ENCODE measurements around the gene FBN3.
A peak's percentile ranks its signal among the peaks of the same experiment; 100 is the strongest.

Gene FBN3

GRCh38 chr19:8149261-8150094 lies at the start of gene FBN3:
Gene FBN3, minus strand, starts transcription at chr19:8149592. Its CDS starts 2,112 bp downstream, at chr19:8147480.
- Histone ChIP-seq H3K36me3 (ENCODE audit: control insufficient read depth in 2 of 2, insufficient read depth in 1 of 2, low read length in 2 of 2) (no peaks in the 10 kb centered on the region), H3K4me3 (ENCODE audit: low read depth, low read length) (peak within 1 kb of the TSS; percentile 32), H3K27ac (ENCODE audit: extremely low read depth, low read depth, low read length) (no peak within 1 kb of the TSS), H3K4me1 (ENCODE audit: control insufficient read depth, insufficient read depth, low read length) (0 out of 2 replicates have a peak, but pooled peaks cover under 1% of the 10 kb centered on the region), H3K9me3 (ENCODE audit: control insufficient read depth, insufficient read depth, low read depth, low read length) (no peaks in the 10 kb centered on the region)
- TF ChIP-seq ZNF501 (tag by site-specific recombination; IDR thresholded peaks at IDR 0.05): no peak
- no peak for TF ChIP-seq ZNF221 (tag by site-specific recombination; IDR thresholded peaks at IDR 0.05; ENCODE audit: borderline replicate concordance)
- no peak for TF ChIP-seq ZNF660 (tag by site-specific recombination; IDR thresholded peaks at IDR 0.05)
- peak; percentile 13 for TF ChIP-seq ZBTB26 (tag by site-specific recombination; optimal IDR thresholded peaks at IDR 0.05)
- TF ChIP-seq ZBTB20 (tag by site-specific recombination; IDR thresholded peaks at IDR 0.05): 0 out of 2 replicates have a peak, but pooled peaks have one; percentile 39
- TF ChIP-seq PATZ1 (tag by site-specific recombination; IDR thresholded peaks at IDR 0.05): no peak
- TF ChIP-seq SP2 (tag by site-specific recombination; IDR thresholded peaks at IDR 0.05): peak; percentile 60
- peak; percentile 19; the same call in 1 of the 2 replicates for TF ChIP-seq ZNF335 (tag by site-specific recombination; conservative IDR thresholded peaks at IDR 0.05)
- CTCF ChIA-PET: interaction anchor here (0.6 to 0.9 kb wide), 4 partner anchors 103 to 375 kb away, joined by 3 to 4 read pairs (median 3); no protein-coding TSS in a partner anchor
- POLR2A ChIA-PET: interaction anchor here (0.6 to 0.7 kb wide), 3 partner anchors 36 to 148 kb away, joined by 3 to 8 read pairs (median 6); no protein-coding TSS in a partner anchor

- no peaks in the 10 kb centered on the region for H3K4me1 ChIP-seq (ENCODE audit: control insufficient read depth, insufficient read depth, low read length)
- no peaks in the 10 kb centered on the region for H3K36me3 ChIP-seq (ENCODE audit: control insufficient read depth in 2 of 2, insufficient read depth in 1 of 2, low read length in 2 of 2)
- ChIA-PET CTCF (interaction anchor here (0.5 to 1.8 kb wide), 3 partner anchors 56 to 503 kb away, joined by 3 to 4 read pairs (median 4); no protein-coding TSS in a partner anchor), POLR2A (no interaction called here)
- peak; percentile 54; the same call in 1 of the 2 replicates for TF ChIP-seq EGR2 (tag by site-specific recombination; IDR thresholded peaks at IDR 0.05; ENCODE audit: low read depth)
- TF ChIP-seq ZNF624 (tag by site-specific recombination; IDR thresholded peaks at IDR 0.05): no peak
- TF ChIP-seq ZFHX2 (tag by site-specific recombination; conservative IDR thresholded peaks at IDR 0.05): peak; percentile 46; the same call in 1 of the 2 replicates
- TF ChIP-seq ZNF426 (tag by site-specific recombination; IDR thresholded peaks at IDR 0.05): no peak
- H3K9me3 ChIP-seq (ENCODE audit: control insufficient read depth, insufficient read depth, low read depth, low read length): no peaks in the 10 kb centered on the region
- no peak overlapping the region for H3K4me3 ChIP-seq (ENCODE audit: low read depth, low read length)
- H3K27ac ChIP-seq (ENCODE audit: extremely low read depth, low read depth, low read length): no peak overlapping the region
Observed at GRCh38 chr19:8196271-8196927, 47.0 kb upstream of the FBN3 start.

- CTCF ChIA-PET: interaction anchor here (0.5 kb wide), 1 partner anchor 1484 kb away, joined by 3 read pairs; no protein-coding TSS in a partner anchor
- Histone ChIP-seq H3K4me1 (ENCODE audit: control insufficient read depth, insufficient read depth, low read length) (no peaks in the 10 kb centered on the region), H3K36me3 (ENCODE audit: control insufficient read depth in 2 of 2, insufficient read depth in 1 of 2, low read length in 2 of 2) (no peaks in the 10 kb centered on the region), H3K9me3 (ENCODE audit: control insufficient read depth, insufficient read depth, low read depth, low read length) (no peaks in the 10 kb centered on the region), H3K4me3 (ENCODE audit: low read depth, low read length) (no peak overlapping the region), H3K27ac (ENCODE audit: extremely low read depth, low read depth, low read length) (no peak overlapping the region)
- TF ChIP-seq ZNF768 (tag by site-specific recombination; IDR thresholded peaks at IDR 0.05) (peak; percentile 89; the same call in 1 of the 2 replicates), ZNF449 (tag by site-specific recombination; IDR thresholded peaks at IDR 0.05) (no peak)
- POLR2A ChIA-PET: no interaction called here
Observed at GRCh38 chr19:8194528-8195267, 45.3 kb upstream of the FBN3 start.

Measured in HEK293 (cell line).